ENCODE results near the gene SUOX. TPM values are rescaled to one million over a fixed set of nuclear protein-coding genes. Genes with fewer than 3 reads are reported as not detected.

SUOX gene
- 10 to 100 TPM in 2 of 3 donors, 1 to 10 TPM in 1; 10.0 to 27.8 (median 15.7) TPM for polyA plus RNA-seq

GRCh38 chr12:55996715-55997534, at the start of gene SUOX:
Gene SUOX, plus strand, starts transcription at chr12:55997276. Its CDS starts 4,946 bp downstream, at chr12:56002222.
- 0 to 1% (median 1%) methylated on average over 27 of the region's 27 CpGs for WGBS, 3 donors
- no peak within 1 kb of the TSS for H3K27ac ChIP-seq (ENCODE audit: low read depth, low read length)

DNA sequence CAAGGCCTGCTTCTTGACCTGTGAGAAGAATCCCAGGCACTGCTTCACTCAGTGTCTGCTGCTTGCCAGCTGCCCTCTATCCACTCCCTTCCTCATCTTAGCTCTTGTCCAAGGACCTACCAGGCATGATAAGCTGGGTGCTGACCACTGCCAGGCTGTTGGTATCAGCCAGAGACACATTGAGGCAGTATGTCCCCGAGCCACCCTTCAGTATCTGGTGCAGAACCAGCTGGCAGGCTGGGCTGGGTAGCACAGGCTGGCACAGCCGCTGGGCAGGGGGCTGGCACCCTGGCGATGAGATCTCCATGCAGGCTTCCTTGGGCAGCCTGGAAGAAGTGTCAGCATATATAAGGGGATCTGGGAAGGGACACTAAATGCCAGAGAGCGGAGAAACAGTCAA, 41.7 kb upstream of the SUOX start:
- H3K27ac ChIP-seq (ENCODE audit: low read depth, low read length): no peak overlapping the region
- WGBS, 3 donors: 87 to 95% (median 89%) methylated on average over 4 of the region's 4 CpGs

DNA sequence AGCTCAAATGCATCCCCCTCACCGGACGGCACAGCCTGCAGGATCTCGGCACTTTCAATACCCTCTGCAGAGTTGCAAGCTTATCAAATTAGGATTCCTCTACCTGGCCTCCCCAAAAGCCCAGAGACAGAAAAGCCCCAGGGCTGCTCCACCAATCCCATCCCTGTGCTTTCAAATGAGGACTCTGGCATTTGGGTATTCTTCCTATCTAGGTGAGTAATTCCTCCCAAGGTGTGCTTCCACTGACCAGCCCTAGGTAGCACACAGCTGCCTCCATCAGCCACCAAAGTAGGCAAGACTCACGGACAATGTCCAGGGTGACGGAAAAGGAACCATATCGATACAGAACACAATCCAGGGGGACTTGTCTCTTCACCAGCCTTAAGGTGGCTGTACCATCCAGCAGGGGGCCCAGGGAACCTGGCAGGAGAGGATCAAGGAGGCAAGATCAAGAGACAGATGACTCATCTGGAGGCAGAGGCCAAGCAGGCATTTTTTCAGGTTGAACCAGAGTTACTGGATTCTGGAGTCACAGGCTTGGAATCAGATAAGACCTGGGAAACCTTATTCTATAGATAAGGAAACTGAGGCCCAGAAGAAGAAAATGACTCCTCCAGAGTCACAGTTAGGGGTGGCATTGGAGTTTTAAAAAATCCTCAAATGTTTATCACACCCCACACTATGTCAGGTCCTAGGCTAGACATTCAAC, 41.1 kb upstream of the SUOX start:
- no peak overlapping the region for H3K27ac ChIP-seq (ENCODE audit: low read depth, low read length)
- WGBS, 3 donors: 86 to 90% (median 89%) methylated on average over 6 of the region's 6 CpGs

GRCh38 chr12:55957106-55957859, 39.8 kb upstream of the SUOX start:
- no peak overlapping the region for H3K27ac ChIP-seq (ENCODE audit: low read depth, low read length)
- 35 to 87% (median 84%) methylated on average over 5 of the region's 5 CpGs for WGBS, 3 donors

DNA sequence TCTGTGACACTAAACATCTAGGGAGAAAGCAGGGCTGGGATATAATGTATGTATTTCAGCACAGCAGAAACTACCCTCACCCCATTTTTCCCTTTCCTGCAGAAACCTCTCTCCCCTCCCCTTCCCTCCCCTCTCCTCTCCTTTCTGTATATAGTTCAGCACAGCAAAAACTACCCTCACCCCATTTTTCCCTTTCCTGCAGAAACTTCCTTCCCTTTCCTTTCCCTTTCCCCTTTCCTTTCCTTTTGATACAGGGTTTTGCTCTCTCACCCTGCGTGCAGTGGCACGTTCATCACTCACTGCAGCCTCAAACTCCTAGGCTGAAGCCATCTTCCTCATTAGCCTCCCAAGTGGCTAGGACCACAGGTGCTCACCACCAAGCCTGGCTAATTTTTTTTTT, 33.3 kb upstream of the SUOX start:
- 85 to 91% (median 85%) methylated on average over 2 of the region's 2 CpGs for WGBS, 3 donors
- no peak overlapping the region for H3K27ac ChIP-seq (ENCODE audit: low read depth, low read length)

DNA sequence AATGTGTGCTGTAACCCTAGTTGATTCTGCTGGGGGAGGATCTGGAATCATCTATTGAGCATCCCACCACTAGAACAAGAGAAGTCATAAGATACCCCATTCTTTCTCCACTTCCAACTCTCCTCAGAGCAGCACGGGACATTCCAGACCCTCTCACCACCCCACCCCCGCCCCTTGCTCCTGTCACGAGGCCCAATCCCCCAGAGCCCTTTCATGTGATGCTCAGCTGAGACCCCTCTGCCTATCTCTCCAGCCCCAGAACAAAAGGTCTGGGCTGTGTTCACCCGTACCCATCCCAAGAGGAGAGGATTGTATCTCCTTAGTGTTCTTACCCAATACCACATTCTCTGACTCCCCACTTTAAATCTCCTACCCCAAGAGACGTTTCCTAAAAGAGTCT, 31.8 kb upstream of the SUOX start:
- no peak overlapping the region for H3K27ac ChIP-seq (ENCODE audit: low read depth, low read length)
- WGBS, 3 donors: 74 to 80% (median 76%) methylated on average over 5 of the region's 5 CpGs

- WGBS, 3 donors: 2 to 13% (median 7%) methylated on average over 4 of the region's 4 CpGs
- H3K27ac ChIP-seq (ENCODE audit: low read depth, low read length): no peak within 1 kb of the TSS
These were observed 31.1 kb upstream of the SUOX start, which contains the start of gene PMEL for GRCh38 chr12:55965941-55966407. Gene PMEL, minus strand, starts transcription at chr12:55966042. Its CDS starts 31 bp downstream, at chr12:55966011.

DNA sequence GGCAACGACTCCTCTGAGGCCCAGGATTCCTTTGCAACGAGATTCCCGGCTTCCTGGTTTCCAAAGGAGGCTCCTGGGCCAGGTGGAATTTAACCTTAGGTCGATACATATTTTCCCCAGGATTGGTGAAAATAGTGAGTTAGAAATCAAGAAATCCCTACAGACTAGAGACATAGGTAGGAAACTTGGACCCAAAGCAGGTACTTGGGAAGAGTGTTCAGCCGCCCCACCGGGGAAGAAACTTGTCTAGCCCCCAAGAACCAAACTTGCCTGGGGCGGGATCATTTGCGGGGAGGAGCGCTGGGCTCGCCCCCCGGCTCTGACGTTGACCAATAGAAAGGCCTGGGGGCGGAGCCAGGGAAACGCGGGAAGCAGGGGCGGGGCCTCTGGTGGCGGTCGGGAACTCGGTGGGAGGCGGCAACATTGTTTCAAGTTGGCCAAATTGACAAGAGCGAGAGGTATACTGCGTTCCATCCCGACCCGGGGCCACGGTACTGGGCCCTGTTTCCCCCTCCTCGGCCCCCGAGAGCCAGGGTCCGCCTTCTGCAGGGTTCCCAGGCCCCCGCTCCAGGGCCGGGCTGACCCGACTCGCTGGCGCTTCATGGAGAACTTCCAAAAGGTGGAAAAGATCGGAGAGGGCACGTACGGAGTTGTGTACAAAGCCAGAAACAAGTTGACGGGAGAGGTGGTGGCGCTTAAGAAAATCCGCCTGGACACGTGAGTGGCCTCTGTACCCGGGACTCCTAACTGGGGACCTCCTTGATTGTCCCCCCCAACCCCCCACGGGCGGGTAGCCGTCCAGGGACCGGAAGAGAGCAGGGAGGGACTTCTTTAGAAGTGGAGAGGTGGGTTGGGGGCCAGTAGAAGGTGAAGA, 30.4 kb upstream of the SUOX start, which contains the start of gene CDK2:
TSS of gene CDK2 (plus strand) at position 423 of the 874 bp plus-strand sequence. CDS start at position 602, 179 bp downstream.
- no peak within 1 kb of the TSS for H3K27ac ChIP-seq (ENCODE audit: low read depth, low read length)
- WGBS, 3 donors: 0 to 1% (median 0%) methylated on average over 45 of the region's 45 CpGs

DNA sequence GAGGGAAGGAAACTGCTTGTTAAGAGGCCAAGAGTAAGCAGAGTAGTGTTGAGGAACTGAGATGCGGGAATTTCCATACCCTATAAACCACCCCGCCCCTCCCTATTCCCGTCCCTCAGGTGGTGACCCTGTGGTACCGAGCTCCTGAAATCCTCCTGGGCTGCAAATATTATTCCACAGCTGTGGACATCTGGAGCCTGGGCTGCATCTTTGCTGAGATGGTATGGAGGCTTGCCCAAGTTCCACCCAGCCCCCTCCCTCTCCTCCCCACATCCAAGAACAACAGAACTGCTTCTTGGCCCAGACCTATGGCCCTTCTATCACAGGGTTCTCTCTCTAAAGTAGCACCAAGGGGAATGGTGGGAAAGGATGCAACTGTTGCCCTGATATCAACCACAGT, 27.7 kb upstream of the SUOX start:
- WGBS, 3 donors: 89 to 90% (median 89%) methylated on average over 4 of the region's 4 CpGs
- no peak overlapping the region for H3K27ac ChIP-seq (ENCODE audit: low read depth, low read length)

DNA sequence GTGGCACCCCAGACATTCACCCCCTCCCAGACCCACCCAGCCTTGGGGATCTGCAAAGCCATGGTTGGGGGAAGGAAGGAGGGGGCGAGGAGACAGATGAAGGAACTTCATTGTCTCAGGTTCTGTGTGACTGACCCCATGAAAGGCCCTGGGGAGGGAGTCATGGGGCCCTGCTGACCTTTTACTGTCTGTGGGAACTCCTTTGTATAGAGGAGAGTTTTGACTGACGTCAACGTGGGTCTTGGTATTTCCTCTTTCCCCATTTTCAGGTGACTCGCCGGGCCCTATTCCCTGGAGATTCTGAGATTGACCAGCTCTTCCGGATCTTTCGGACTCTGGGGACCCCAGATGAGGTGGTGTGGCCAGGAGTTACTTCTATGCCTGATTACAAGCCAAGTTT, 26.3 kb upstream of the SUOX start:
- no peak overlapping the region for H3K27ac ChIP-seq (ENCODE audit: low read depth, low read length)

DNA sequence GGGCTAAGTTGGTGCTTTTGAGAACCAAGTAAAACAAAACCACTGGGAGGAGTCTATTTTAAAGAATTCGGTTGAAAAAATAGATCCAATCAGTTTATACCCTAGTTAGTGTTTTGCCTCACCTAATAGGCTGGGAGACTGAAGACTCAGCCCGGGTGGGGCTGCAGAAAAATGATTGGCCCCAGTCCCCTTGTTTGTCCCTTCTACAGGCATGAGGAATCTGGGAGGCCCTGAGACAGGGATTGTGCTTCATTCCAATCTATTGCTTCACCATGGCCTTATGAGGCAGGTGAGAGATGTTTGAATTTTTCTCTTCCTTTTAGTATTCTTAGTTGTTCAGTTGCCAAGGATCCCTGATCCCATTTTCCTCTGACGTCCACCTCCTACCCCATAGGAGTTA, 25.0 kb upstream of the SUOX start:
- 58 to 66% (median 59%) methylated on average over 3 of the region's 3 CpGs for WGBS, 3 donors
- H3K27ac ChIP-seq (ENCODE audit: low read depth, low read length): no peak overlapping the region

More for the DNA sequence above, 26.3 kb upstream of the SUOX start:
- WGBS, 3 donors: 80 to 94% (median 85%) methylated on average over 7 of the region's 7 CpGs

GRCh38 chr12:55972456-55972855, 24.6 kb upstream of the SUOX start:
- no peak overlapping the region for H3K27ac ChIP-seq (ENCODE audit: low read depth, low read length)
- 20 to 38% (median 27%) methylated on average over 1 of the region's 1 CpG for WGBS, 3 donors

- no peak overlapping the region for H3K27ac ChIP-seq (ENCODE audit: low read depth, low read length)
- WGBS, 3 donors: 0 to 1% (median 1%) methylated on average over 18 of the region's 18 CpGs
These were observed 24.0 kb upstream of the SUOX start for GRCh38 chr12:55972911-55973598.

DNA sequence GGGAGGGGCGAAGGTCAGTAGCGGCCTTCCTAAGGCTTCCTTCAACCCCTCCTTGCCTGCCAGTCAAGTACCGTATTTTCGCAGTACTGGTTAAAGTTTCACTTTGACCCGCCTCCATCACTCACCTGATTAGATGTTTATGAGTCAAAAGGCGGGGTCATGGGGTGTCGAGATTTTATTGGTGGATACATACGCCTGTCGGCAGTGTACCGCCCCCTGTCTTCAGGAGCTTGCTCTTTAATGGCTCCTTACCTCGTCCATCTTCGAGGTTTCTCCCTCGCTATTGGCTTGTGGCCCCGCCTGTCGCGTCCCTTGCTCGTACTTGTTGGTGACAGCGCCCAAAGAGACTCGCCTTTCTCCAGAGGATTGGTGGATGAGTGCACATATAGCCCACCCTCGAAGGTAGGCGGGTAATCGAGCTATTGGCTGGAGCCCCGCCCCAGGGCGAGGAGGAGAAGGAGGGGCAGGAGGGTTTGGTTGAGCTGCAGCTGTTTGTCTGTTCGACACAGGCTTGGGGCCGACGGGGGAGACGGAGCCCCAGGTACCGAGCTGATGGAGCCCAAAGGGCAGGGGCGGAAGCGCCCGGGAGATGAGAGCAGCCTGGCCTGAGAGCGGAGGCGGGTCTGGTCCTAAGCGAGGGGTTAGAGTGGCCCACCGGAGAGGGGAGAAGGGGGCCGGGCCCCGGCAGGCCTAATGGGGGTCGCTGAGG, 23.3 kb upstream of the SUOX start, which contains the start of gene RAB5B:
TSS of gene RAB5B (plus strand) at position 480 of the 709 bp plus-strand sequence. CDS start 12,883 bp downstream, outside the sequence.
- peak within 1 kb of the TSS; percentile 67 for H3K27ac ChIP-seq (ENCODE audit: low read depth, low read length)
- WGBS, 3 donors: 0 to 1% (median 1%) methylated on average over 34 to 39 of the region's 39 CpGs

DNA sequence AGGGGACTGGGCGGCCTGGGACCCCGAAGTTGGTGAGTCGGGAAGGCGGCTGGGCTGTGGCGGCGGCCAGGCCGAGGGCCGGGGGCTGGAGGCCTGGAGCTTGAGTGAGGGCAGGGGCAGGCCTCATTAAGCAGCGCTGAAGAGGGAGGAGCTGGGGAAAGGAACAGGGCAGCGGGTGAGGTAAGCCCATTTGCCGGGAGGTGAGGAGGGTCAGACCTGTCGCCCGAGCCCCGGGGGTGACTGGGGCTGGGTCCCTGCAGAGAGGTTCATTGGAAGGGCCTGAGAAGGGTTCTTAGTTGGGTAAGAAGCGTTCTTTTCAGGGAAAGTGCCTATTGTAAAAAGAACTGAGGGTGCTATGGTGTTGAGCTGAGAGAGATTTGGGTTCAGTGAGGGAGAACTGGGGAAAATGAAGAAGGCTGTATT, 22.8 kb upstream of the SUOX start:
- peak overlapping the region; percentile 67 for H3K27ac ChIP-seq (ENCODE audit: low read depth, low read length)
- WGBS, 3 donors: 1% methylated on average over 15 of the region's 15 CpGs

DNA sequence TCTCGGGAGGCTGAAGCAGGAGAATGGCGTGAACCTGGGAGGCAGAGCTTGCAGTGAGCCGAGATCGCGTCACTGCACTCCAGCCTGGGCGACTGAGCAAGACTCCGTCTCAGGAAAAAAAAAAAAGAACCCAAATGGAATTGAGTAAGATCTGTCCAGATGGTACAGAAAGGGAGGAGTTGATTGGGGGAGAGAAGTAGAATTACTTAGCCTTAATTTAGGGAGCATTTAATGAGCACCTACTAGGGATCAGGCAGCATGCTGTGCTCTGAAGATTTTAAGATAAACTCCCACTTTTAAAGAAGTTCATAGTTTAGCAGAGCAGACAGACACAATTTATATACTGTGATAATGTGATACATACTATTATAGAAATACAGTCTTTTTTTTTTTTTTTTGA, 18.7 kb upstream of the SUOX start:
- H3K27ac ChIP-seq (ENCODE audit: low read depth, low read length): no peak overlapping the region
- WGBS, 3 donors: 62 to 93% (median 85%) methylated on average over 7 of the region's 7 CpGs

Data from adipose tissue (tissue), 3 donors.